Nephron progenitor cell (in vitro differentiated cells): ENCODE data around the gene GTF2F2.
A peak's percentile ranks its signal among the peaks of the same experiment; 100 is the strongest.
"Not testable (repeated sequence)": the region's sequence is repeated elsewhere in the genome, so short reads cannot be mapped to it uniquely, and the experiment has no call there.

Experiments used
- DNase-seq: peaks from one replicate; pipeline ENCODE4 v3.0.0; 2021
- H3K27ac Mint-ChIP-seq: 2 replicates; pipeline ENCODE4 v1.8.0; 2021; ENCODE audit warnings: mild to moderate bottlenecking, moderate library complexity, mixed read lengths
- H3K27me3 Mint-ChIP-seq: 2 replicates; pipeline ENCODE4 v1.8.0; 2021; ENCODE audit warnings: mild to moderate bottlenecking, low read depth, mixed read lengths; ENCODE audit not compliant: poor library complexity
- H3K36me3 Mint-ChIP-seq: 2 replicates; pipeline ENCODE4 v1.8.0; 2021; ENCODE audit warnings: low read depth, mixed read lengths
- H3K4me1 Mint-ChIP-seq: 2 replicates; pipeline ENCODE4 v1.8.0; 2021; ENCODE audit warnings: mixed read lengths
- H3K4me3 Mint-ChIP-seq: 2 replicates; pipeline ENCODE4 v1.8.0; 2021; ENCODE audit warnings: mild to moderate bottlenecking, moderate library complexity, mixed read lengths
- H3K9me3 Mint-ChIP-seq: 2 replicates; pipeline ENCODE4 v1.8.0; 2021; ENCODE audit warnings: mild to moderate bottlenecking, moderate library complexity, mixed read lengths
- CTCF ChIP-seq: fragments of 200-600 bp; sonication (generic); IDR thresholded peaks from 2 replicates; pipeline ENCODE4 v1.5.0; 2021; ENCODE audit warnings: antibody characterized with exemption

GTF2F2 gene

GRCh38 chr13:45295536-45295935 lies 175.2 kb downstream of the GTF2F2 start:
- H3K27me3 Mint-ChIP-seq, result no peaks in the 10 kb centered on the region
- no peak overlapping the region for H3K4me3 Mint-ChIP-seq
- H3K4me1 Mint-ChIP-seq, result peaks cover 25% of the 10 kb centered on the region
- TF ChIP-seq CTCF, result no peak
- no peak for DNase-seq
- no peaks in the 10 kb centered on the region for H3K9me3 Mint-ChIP-seq
- peaks cover 22% of the 10 kb centered on the region for H3K36me3 Mint-ChIP-seq
- H3K27ac Mint-ChIP-seq, result peak overlapping the region; percentile 71

- H3K27me3 Mint-ChIP-seq, result no peaks in the 10 kb centered on the region
- no peak for DNase-seq
- peaks cover 30% of the 10 kb centered on the region for H3K4me1 Mint-ChIP-seq
- H3K36me3 Mint-ChIP-seq, result peaks cover 17% of the 10 kb centered on the region
- no peak for TF ChIP-seq CTCF
- peak overlapping the region; percentile 90 for H3K27ac Mint-ChIP-seq
- no peak overlapping the region for H3K4me3 Mint-ChIP-seq
- no peaks in the 10 kb centered on the region for H3K9me3 Mint-ChIP-seq
These were observed 175.9 kb downstream of the GTF2F2 start for GRCh38 chr13:45296259-45296658.

GRCh38 chr13:45297456-45298205 lies 177.3 kb downstream of the GTF2F2 start:
- no peak for TF ChIP-seq CTCF
- Mint-ChIP-seq H3K4me3 (no peak overlapping the region), H3K9me3 (no peaks in the 10 kb centered on the region), H3K36me3 (peaks cover 8% of the 10 kb centered on the region), H3K4me1 (peaks cover 22% of the 10 kb centered on the region), H3K27ac (peak overlapping the region; percentile 60), H3K27me3 (peaks cover 3% of the 10 kb centered on the region)
- no peak for DNase-seq

- TF ChIP-seq CTCF, result no peak
- Mint-ChIP-seq H3K9me3 (no peaks in the 10 kb centered on the region), H3K27me3 (peaks cover 3% of the 10 kb centered on the region), H3K36me3 (peaks cover 4% of the 10 kb centered on the region), H3K4me3 (no peak overlapping the region), H3K4me1 (peaks cover 22% of the 10 kb centered on the region), H3K27ac (no peak overlapping the region)
- no peak for DNase-seq
These were observed 177.8 kb downstream of the GTF2F2 start for GRCh38 chr13:45298206-45298505.

GRCh38 chr13:45298550-45298949 lies 178.2 kb downstream of the GTF2F2 start:
- H3K4me3 Mint-ChIP-seq, H3K27me3 Mint-ChIP-seq, H3K27ac Mint-ChIP-seq, H3K36me3 Mint-ChIP-seq, H3K9me3 Mint-ChIP-seq, DNase-seq: not testable (repeated sequence)
- H3K4me1 Mint-ChIP-seq, result peaks cover 24% of the 10 kb centered on the region

- no peak overlapping the region for H3K4me3 Mint-ChIP-seq
- H3K4me1 Mint-ChIP-seq, result peaks cover 24% of the 10 kb centered on the region
- no peaks in the 10 kb centered on the region for H3K9me3 Mint-ChIP-seq
- peaks cover 3% of the 10 kb centered on the region for H3K27me3 Mint-ChIP-seq
- H3K36me3 Mint-ChIP-seq, result no peaks in the 10 kb centered on the region
- no peak for TF ChIP-seq CTCF
- no peak for DNase-seq
- no peak overlapping the region for H3K27ac Mint-ChIP-seq
These were observed 178.9 kb downstream of the GTF2F2 start for GRCh38 chr13:45299194-45299593.
